Heart left ventricle (tissue), 16 donors: ENCODE measurements around the gene ZBTB33. TPM values are rescaled to one million over a fixed set of nuclear protein-coding genes. Genes with fewer than 3 reads are reported as not detected.
A peak's percentile ranks its signal among the peaks of the same experiment; 100 is the strongest.

Experiments used
- ATAC-seq, 4 donors: fragments of 200-7000 bp; cut with Tn5 transposase; one replicate each; pipeline ENCODE4 v1.9.1; 2020 to 2022; ENCODE audit warnings: moderate library complexity in 4 of 4, mild to moderate bottlenecking in 3 of 4, moderate number of reproducible peaks in 1 of 4
- DNase-seq, 5 donors: peaks; one replicate each; pipeline ENCODE4 v3.0.0-alpha.2; 2020
- H3K27ac ChIP-seq, 12 donors: fragments of 200-600 bp; sonication (generic) in 4 of 12; one replicate each; pipeline versions ENCODE4 v1.5.0 to v1.8.0; 2016 to 2022; ENCODE audit warnings: mild to moderate bottlenecking in 2 of 12
- H3K27me3 ChIP-seq, 9 donors: fragments of 200-600 bp; sonication (generic) in 2 of 9; one replicate each; pipeline versions ENCODE4 v1.5.1 to v1.8.0; 2016 to 2022; ENCODE audit warnings: mild to moderate bottlenecking in 3 of 9
- H3K36me3 ChIP-seq, 9 donors: fragments of 200-600 bp; sonication (generic) in 2 of 9; one replicate each; pipeline versions ENCODE4 v1.5.0 to v1.8.0; 2018 to 2022; ENCODE audit warnings: mild to moderate bottlenecking in 2 of 9
- H3K4me1 ChIP-seq, 12 donors: fragments of 200-600 bp; sonication (generic) in 4 of 12; one replicate each; pipeline versions ENCODE4 v1.5.0 to v1.8.0; 2016 to 2022; ENCODE audit warnings: mild to moderate bottlenecking in 3 of 12
- H3K4me3 ChIP-seq, 12 donors: fragments of 200-600 bp; sonication (generic) in 4 of 12; one replicate each; pipeline versions ENCODE4 v1.5.0 to v1.8.0; 2017 to 2022; ENCODE audit warnings: mild to moderate bottlenecking in 9 of 12, moderate library complexity in 4 of 12
- H3K9me3 ChIP-seq, 12 donors: fragments of 200-600 bp; sonication (generic) in 4 of 12; one replicate each; pipeline versions ENCODE4 v1.5.0 to v1.8.0; 2016 to 2022; ENCODE audit warnings: mild to moderate bottlenecking in 1 of 12
- CTCF ChIP-seq, 12 donors: fragments of 200-600 bp; sonication (generic) in 4 of 12; IDR thresholded peaks; one replicate each; pipeline versions ENCODE4 v1.5.0 to v1.8.0; 2018 to 2022; ENCODE audit warnings: antibody characterized with exemption in 12 of 12, mild to moderate bottlenecking in 5 of 12
- POLR2A ChIP-seq, 2 donors: fragments of 450-650 bp; IDR thresholded peaks; one replicate each; pipeline ENCODE4 v1.6.1; 2017; ENCODE audit warnings: antibody characterized with exemption in 2 of 2, mild to moderate bottlenecking in 2 of 2, moderate library complexity in 2 of 2
- WGBS, 4 donors: extraction: QIAGEN DNeasy Blood & Tissue Kit in 2 of 4; methylation state at CpG; one replicate each; pipeline versions ENCODE4 v1.1.5 to v1.1.7; 2013 to 2018; 5-methylcytosine and 5-hydroxymethylcytosine counted together
- intact Hi-C, 10 donors: fragments of 100-400 bp; cut with DNase I; formaldehyde crosslinking; loops; one replicate each; pipeline versions ENCODE4 v1.11.1 to v1.14.2; 2022
- long read RNA-seq, 3 donors: library from polyadenylated mRNA; unstranded; transcript quantifications; one replicate each; pipeline ENCODE4 v2.0.0, GENCODE V29; 2020 to 2021
- polyA plus RNA-seq, 2 donors: library from polyadenylated mRNA; stranded (reverse); fragments of 200-250 nt; gene quantifications; one replicate each; pipeline ENCODE4 v1.2.3, GENCODE V29; 2013
- total RNA-seq, 9 donors: library from RNA; depleted of rRNA in 2 of 9; stranded (reverse); fragments of >200 nt in 2 of 9; fragmentation: NEBNext Ultra II Directional in 3 of 9; extraction: Animal tissue kit (Norgen Biotek cat#: 25700) in 3 of 9; gene quantifications; one replicate each; pipeline versions ENCODE4 v1.1.0 to v1.2.4, GENCODE V29; 2016 to 2023
- donor health status: ischemic (EF 13 %, LVEDD 7.1; RV severe dilation, severe dysfunction).
- donor health status: healthy with polysubstance abuse.
- donor health status: DM: no; HTN: yes; CAD: no.
- donor health status: DM: no; HTN: no; CAD: no.
- donor health status: ischemic (EF 25% LVEDD 6.9; RV normal size, moderate dysfunction).
- donor health status: ischemic (EF 25% LVEDD 5.7; RV mildly dilated, moderate dysfunction).
- donor health status: healthy.
- donor health status: DM: yes; HTN: yes; CAD: no.
- donor health status: ischemic (EF 35%, LVEDD 5.7; RV mildly dilated, moderate dysfunction).
- donor health status: nonischemic (EF 11% LVEDD 7.7; RV severe dilation, severe dysfunction).
- donor health status: DM: yes; HTN: yes; CAD: no.
- donor health status: PGD.
- donor health status: ischemic (EF 29% LVEDD 5.4; RV normal size, mild dysfunction).
- donor health status: nonischemic (EF 23%, LVEDD 6.1; RV moderate dilation, normal function).

Gene ZBTB33
- 1 to 10 TPM; 5.3 to 8.9 (median 7.1) TPM for total RNA-seq
- 1 to 10 TPM; 1.6 to 5.2 TPM for polyA plus RNA-seq
- long read RNA-seq, donor 1, full-length matches to known transcripts, result 1 of 2 reads
- long read RNA-seq, donor 1, partial matches to known transcripts, result 0 of 2 reads
- long read RNA-seq, donor 1, other reads (novel, unspliced or antisense), result 1 of 2 reads
- long read RNA-seq, donor 2, full-length matches to known transcripts, result 3 of 4 reads
- long read RNA-seq, donor 2, partial matches to known transcripts, result 0 of 4 reads
- long read RNA-seq, donor 2, other reads (novel, unspliced or antisense), result 1 of 4 reads
- long read RNA-seq, donor 3, full-length matches to known transcripts, result 12 of 15 reads
- long read RNA-seq, donor 3, partial matches to known transcripts, result 3 of 15 reads
- long read RNA-seq, donor 3, other reads (novel, unspliced or antisense), result 0 of 15 reads

GRCh38 chrX:120250522-120251271 lies at the start of gene ZBTB33:
ZBTB33 (plus strand) TSS chrX:120250812; CDS start chrX:120253416, 2,604 bp downstream.
- ATAC-seq (peak; percentile 99 to 100 (median 99)), DNase-seq (peak; percentile 91 to 94 (median 93))
- Histone ChIP-seq H3K4me3 (peak within 1 kb of the TSS; percentile 50 to 95 (median 72)), H3K27me3 (peaks cover 0 to 3% (median 0%) of the 10 kb centered on the region in 9 donors), H3K36me3 (peaks cover 0 to 26% (median 14%) of the 10 kb centered on the region in 9 donors), H3K9me3 (no peaks in the 10 kb centered on the region), H3K4me1 (peaks cover 0 to 14% (median 0%) of the 10 kb centered on the region in 12 donors), H3K27ac (peak within 1 kb of the TSS; percentile 55 to 94 (median 88))
- TF ChIP-seq POLR2A (IDR thresholded peaks at IDR 0.05), result peak in 1 of 2 donors; percentile 8
- TF ChIP-seq CTCF (IDR thresholded peaks at IDR 0.05), result peak; percentile 44 to 80 (median 62)
- intact Hi-C loops, result loop anchor here in 4 of 10 donors (5.0 to 10.0 kb wide), 5 partner anchors 52 to 222 kb away; partner anchors contain the start of gene LAMP2 (in 1 of the 4)
- 0 to 36% (median 17%) methylated on average over 69 to 75 of the region's 75 CpGs for WGBS, 4 donors

DNA sequence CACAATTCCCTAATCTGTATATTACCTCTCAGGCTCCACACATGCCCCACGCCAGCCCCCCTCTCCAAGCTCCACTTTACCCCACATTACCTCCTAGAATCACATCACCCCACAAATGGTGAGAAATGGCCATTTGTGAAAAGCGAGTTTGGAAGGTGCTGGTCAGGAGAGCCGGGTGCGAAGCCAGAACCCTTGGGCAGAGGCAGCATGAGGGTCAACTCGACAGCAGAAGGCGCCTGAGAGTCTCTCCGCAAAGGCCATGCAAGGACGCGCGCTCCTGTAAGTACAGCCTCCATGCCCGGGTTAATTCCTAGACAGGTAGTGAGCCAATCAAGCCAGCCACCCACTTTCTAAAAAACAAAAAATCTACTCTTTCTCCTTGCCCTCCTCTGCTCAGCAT lies 49.8 kb upstream of the ZBTB33 start:
- no peaks in the 10 kb centered on the region for H3K36me3 ChIP-seq
- H3K4me1 ChIP-seq, result no peaks in the 10 kb centered on the region
- intact Hi-C loops, result no loop called here
- no peaks in the 10 kb centered on the region for H3K9me3 ChIP-seq
- H3K27me3 ChIP-seq, result peaks cover 0 to 11% (median 0%) of the 10 kb centered on the region in 9 donors
- no peak for TF ChIP-seq CTCF (IDR thresholded peaks at IDR 0.05)
- TF ChIP-seq POLR2A (IDR thresholded peaks at IDR 0.05), result no peak
- DNase-seq (no peak), ATAC-seq (no peak)
- H3K4me3 ChIP-seq, result no peak overlapping the region
- H3K27ac ChIP-seq, result no peak overlapping the region
- 80 to 94% (median 87%) methylated on average over 11 of the region's 11 CpGs for WGBS, 4 donors

DNA sequence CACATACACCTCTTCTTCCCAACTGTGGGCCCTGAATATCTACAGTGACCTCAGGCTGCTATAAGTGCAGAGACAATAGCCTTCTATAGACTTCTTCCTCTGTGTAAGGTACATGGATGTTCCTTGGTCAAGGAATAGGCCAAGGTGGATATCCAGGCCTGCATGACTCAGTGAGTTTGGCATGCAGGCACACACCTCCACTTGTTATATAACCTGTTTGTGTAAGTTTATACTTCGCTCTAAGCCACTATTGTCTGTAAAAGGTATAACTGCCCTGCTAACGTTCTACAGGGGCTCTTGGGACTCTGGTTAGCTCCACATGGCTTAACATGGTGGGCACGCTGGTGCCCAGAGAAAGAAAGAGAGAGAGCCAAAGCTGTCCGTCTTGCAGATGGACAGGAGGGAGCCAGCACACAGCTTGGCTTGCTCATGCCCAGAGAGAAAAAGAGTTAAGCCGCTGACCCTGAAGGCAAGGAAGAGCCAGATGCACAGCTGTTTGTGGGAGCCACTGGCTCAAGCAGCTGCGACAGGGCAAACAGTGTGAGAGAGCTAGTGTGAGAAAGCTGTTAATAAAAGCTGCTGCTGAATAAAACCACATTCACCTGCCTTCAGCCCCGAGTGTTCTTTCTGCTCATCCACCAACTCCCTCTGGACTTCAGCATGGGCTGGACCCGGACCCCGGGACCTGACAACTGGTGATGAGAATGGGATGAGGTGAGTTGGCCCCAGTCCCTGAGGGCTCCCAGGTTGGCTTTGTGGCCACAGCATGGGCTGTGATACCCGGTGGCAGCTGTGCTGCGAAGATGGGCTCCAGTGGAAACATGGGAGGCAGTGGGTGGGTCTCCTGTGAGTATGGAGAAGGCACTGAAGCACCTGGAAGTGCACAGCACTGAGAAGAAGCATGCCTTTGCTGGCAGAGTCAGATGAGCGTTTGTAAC lies 44.5 kb upstream of the ZBTB33 start:
- 65 to 88% (median 77%) methylated on average over 12 of the region's 12 CpGs for WGBS, 4 donors
- no peak overlapping the region for H3K4me3 ChIP-seq
- no peaks in the 10 kb centered on the region for H3K9me3 ChIP-seq
- H3K27ac ChIP-seq, result no peak overlapping the region
- TF ChIP-seq POLR2A (IDR thresholded peaks at IDR 0.05), result no peak
- TF ChIP-seq CTCF (IDR thresholded peaks at IDR 0.05), result no peak
- intact Hi-C loops, result no loop called here
- no peak for ATAC-seq
- H3K36me3 ChIP-seq, result no peaks in the 10 kb centered on the region
- peaks cover 0 to 17% (median 0%) of the 10 kb centered on the region in 9 donors for H3K27me3 ChIP-seq
- H3K4me1 ChIP-seq, result no peaks in the 10 kb centered on the region
- no peak for DNase-seq
